Activated T-helper 17 cell treated with anti-CD3 and anti-CD28 coated beads, Interleukin-2, amount 50 U/mL, for 72 hours (primary cell): Measurements from ENCODE around the gene CFH. TPM values are rescaled to one million over a fixed set of nuclear protein-coding genes. Genes with fewer than 3 reads are reported as not detected.
"Not testable (repeated sequence)": the region's sequence is repeated elsewhere in the genome, so short reads cannot be mapped to it uniquely, and the experiment has no call there.

Experiments used
- ATAC-seq: fragments of 150-1000 bp; cut with Tn5 transposase; replicated peaks from 2 replicates; pipeline ENCODE4 v1.10.0; 2021; ENCODE audit warnings: mild to moderate bottlenecking, moderate library complexity
- H3K27ac Mint-ChIP-seq: one replicate; pipeline ENCODE4 v1.8.0; 2022; ENCODE audit warnings: mixed read lengths
- H3K27me3 Mint-ChIP-seq: one replicate; pipeline ENCODE4 v1.8.0; 2022; ENCODE audit warnings: mixed read lengths
- H3K36me3 Mint-ChIP-seq: one replicate; pipeline ENCODE4 v1.8.0; 2022; ENCODE audit warnings: low read depth, mild to moderate bottlenecking, mixed read lengths
- H3K4me1 Mint-ChIP-seq: one replicate; pipeline ENCODE4 v1.8.0; 2022; ENCODE audit warnings: mixed read lengths
- H3K4me3 Mint-ChIP-seq: one replicate; pipeline ENCODE4 v1.8.0; 2022; ENCODE audit warnings: mild to moderate bottlenecking, mixed read lengths
- H3K9me3 Mint-ChIP-seq: one replicate; pipeline ENCODE4 v1.8.0; 2022; ENCODE audit warnings: mixed read lengths
- total RNA-seq, 2 donors: library from RNA; stranded (reverse); gene quantifications; one replicate each; pipeline ENCODE4 v1.2.3, GENCODE V29; 2022

The CFH gene
- 10 to 100 TPM in 1 of 2 donors, 1 to 10 TPM in 1; 9.4 to 13.9 TPM for total RNA-seq

DNA sequence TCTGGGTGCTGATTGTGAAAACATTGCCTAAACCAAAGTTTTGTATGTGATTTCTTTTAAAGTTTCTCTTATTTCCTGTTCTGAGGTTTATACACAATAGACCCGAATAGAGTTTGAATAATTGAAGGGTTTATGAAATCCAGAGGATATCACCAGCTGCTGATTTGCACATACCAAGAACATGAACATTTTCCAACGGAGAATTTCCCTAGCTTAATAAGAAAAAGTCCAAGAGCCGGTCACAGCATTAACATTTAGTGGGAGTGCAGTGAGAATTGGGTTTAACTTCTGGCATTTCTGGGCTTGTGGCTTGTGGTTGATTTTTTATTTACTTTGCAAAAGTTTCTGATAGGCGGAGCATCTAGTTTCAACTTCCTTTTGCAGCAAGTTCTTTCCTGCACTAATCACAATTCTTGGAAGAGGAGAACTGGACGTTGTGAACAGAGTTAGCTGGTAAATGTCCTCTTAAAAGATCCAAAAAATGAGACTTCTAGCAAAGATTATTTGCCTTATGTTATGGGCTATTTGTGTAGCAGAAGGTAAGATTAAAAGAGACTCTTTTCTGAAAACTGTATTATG is at the start of gene CFH:
CFH (plus strand) TSS at position 407 of the 579 bp plus-strand sequence; CDS start at position 482, 75 bp downstream.
- no peaks in the 10 kb centered on the region for H3K27me3 Mint-ChIP-seq
- H3K36me3 Mint-ChIP-seq: no peaks in the 10 kb centered on the region
- peak; percentile 60 for ATAC-seq
- peak within 1 kb of the TSS; percentile 68 for H3K27ac Mint-ChIP-seq
- H3K9me3 Mint-ChIP-seq: no peaks in the 10 kb centered on the region
- H3K4me3 Mint-ChIP-seq: peak within 1 kb of the TSS; percentile 85
- peaks cover 6% of the 10 kb centered on the region for H3K4me1 Mint-ChIP-seq

DNA sequence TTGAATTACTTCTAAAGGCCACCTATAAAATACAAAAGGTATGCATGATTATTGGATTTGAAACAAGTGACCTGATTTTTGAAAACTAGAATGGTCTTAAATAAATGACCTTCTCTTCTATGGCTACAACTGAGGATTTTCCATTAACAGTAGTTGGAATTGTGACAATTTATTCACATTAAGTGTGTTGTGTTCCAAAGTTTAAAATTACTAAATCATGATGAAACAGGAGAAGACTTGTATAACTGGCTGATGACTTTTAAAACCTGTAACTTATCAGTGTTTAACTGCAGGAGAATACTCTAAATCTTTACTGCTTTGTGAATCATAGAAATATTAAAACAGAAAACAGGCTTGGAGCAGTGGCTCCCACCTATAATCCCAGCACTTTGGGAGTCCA is 48.2 kb upstream of the CFH start:
- ATAC-seq: no peak
- H3K36me3 Mint-ChIP-seq: no peaks in the 10 kb centered on the region
- H3K9me3 Mint-ChIP-seq: no peaks in the 10 kb centered on the region
- H3K27ac Mint-ChIP-seq: no peak overlapping the region
- peaks cover 19% of the 10 kb centered on the region for H3K27me3 Mint-ChIP-seq
- peaks cover 6% of the 10 kb centered on the region for H3K4me1 Mint-ChIP-seq
- H3K4me3 Mint-ChIP-seq: no peak overlapping the region

DNA sequence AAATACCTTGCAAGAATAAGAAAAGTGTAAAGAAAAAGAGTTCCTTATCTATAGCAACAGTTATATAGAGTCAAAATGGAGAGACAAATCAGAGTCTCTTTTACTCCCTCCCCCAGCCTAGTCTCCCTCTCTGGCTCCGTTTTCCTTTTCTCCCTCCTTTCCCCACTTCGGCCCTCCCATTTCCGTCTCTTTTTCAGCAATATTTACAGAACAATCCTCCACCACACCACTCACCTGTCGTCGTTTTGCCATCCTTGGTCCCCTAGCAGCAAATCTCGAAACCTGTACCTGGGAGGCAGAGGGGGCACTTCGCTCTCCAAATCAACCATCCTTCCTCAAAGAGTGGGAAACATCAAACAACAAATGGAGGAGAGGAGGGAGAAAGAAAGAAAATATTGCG is 43.9 kb upstream of the CFH start:
- peaks cover 26% of the 10 kb centered on the region for H3K27me3 Mint-ChIP-seq
- ATAC-seq: no peak
- no peaks in the 10 kb centered on the region for H3K36me3 Mint-ChIP-seq
- H3K27ac Mint-ChIP-seq: peak overlapping the region; percentile 31
- peak overlapping the region; percentile 87 for H3K4me3 Mint-ChIP-seq
- H3K9me3 Mint-ChIP-seq: no peaks in the 10 kb centered on the region
- H3K4me1 Mint-ChIP-seq: peaks cover 6% of the 10 kb centered on the region

DNA sequence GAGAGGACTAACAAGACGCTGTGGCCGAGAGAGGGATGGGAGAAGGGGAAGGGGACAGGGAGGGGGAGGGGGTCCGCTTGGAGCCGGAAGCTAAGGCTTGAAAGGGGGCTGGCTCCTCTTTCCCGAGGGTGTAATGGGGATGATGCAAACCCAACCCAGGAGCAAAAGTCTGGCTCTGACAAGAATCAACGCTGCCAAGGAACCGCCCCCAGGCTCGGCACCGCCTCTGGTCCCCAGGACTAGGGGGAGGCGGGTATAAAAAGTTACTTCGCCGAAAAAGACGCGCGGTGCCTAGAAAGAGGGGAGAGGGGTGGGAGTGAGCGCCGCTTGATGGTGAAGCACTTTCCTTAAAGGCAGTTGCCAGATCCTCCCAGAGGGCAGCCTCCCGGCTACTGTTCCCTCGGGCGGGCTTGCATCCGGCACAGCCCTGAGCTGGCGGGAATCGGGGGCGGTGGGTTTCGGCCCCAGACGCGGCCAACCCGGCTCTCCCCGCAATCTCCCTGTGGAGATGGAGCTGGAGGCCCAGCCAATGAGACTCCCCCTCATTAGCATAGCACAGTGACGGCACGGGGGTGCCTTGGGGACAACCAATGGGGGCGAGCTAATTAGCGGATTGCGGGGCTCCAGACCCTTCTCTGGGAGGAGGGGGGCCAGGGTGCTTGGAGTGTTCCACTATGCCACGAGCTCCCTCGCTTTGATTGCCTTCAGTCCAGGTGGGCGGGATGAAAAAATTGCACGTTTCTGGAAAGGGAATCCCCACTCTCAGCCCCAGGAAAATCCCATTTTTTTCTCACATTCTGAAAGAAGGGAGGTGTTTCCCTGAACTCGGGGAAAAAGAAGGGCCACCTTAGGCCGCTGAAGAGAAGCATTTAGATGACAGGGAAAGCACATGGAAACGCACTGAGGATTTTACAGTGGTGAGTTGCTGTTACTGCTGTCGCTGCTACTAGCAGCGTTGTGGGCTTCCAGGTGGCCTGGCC is 43.2 kb upstream of the CFH start, which contains the start of gene KCNT2:
KCNT2 (minus strand) TSS at position 51 of the 980 bp plus-strand sequence. CDS start 131 bp downstream, outside the sequence.
- H3K27ac Mint-ChIP-seq: peak within 1 kb of the TSS; percentile 31

DNA sequence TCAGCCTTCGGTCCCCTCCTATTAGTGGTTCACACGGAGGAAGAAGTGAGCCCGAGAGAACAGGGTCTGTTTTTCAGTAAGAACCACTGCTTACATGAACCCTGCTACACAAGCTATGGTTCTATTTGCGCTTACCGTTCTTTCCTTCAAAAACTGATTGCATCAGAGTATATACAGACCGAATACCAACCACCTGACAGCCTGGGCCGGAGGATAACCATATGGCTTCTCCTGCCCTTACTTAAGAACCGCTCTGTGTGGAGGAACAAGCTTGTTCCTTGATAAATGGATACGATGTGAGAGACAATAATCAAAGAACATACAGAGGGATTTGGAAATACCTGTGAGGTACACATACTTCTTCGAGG is 42.5 kb upstream of the CFH start:
- ATAC-seq: no peak
- no peak overlapping the region for H3K27ac Mint-ChIP-seq
- H3K27me3 Mint-ChIP-seq: peaks cover 27% of the 10 kb centered on the region
- peak overlapping the region; percentile 87 for H3K4me3 Mint-ChIP-seq
- H3K36me3 Mint-ChIP-seq: no peaks in the 10 kb centered on the region
- H3K4me1 Mint-ChIP-seq: peaks cover 6% of the 10 kb centered on the region
- H3K9me3 Mint-ChIP-seq: no peaks in the 10 kb centered on the region

More for the DNA sequence above, 43.2 kb upstream of the CFH start, which contains the start of gene KCNT2:
- Mint-ChIP-seq H3K9me3 (no peaks in the 10 kb centered on the region), H3K4me1 (peaks cover 6% of the 10 kb centered on the region), H3K36me3 (no peaks in the 10 kb centered on the region), H3K27me3 (peaks cover 27% of the 10 kb centered on the region), H3K4me3 (peak within 1 kb of the TSS; percentile 87)
- peak; percentile 86 for ATAC-seq

DNA sequence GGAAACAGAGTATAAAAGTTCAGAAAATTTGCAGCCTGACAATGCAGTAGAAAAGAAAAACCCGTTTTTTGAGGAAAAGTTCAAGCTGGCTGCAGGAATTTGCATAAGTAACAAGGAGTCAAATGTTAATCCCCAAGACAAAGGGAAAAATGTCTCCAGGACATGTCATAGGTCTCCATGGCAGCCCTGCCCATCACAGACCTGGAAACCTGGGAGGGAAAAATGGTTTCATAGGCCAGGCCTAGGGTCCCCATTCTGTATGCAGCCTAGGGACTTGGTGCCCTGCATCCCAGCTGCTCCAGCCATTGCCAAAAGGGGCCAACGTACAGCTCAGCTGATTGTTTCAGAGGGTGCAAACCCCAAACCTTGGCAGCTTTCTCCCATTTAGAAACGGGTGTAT is 40.0 kb upstream of the CFH start:
- Mint-ChIP-seq H3K27ac (no peak overlapping the region), H3K9me3 (no peaks in the 10 kb centered on the region), H3K4me3 (no peak overlapping the region), H3K27me3 (peaks cover 26% of the 10 kb centered on the region), H3K4me1 (peaks cover 6% of the 10 kb centered on the region), H3K36me3 (no peaks in the 10 kb centered on the region)
- no peak for ATAC-seq

DNA sequence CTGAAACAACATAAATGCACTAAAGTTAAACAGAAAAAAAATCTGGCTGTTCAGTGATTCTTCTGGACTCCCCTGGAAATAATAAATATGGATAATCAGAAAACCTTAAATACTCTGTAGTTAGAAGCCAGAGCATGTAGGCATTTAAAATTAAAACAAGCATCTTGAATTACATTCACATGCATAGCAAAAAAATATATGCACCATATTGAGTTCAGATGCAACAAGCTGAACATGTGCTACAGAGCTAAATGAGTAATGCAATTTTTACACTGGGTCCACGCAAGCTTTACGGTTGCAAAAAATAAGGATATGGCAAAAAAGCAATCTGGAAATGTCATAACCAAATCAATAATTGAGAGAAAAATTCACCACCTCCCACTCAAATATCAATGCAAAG is 32.1 kb upstream of the CFH start:
- Mint-ChIP-seq H3K27ac (no peak overlapping the region), H3K4me1 (no peaks in the 10 kb centered on the region), H3K9me3 (no peaks in the 10 kb centered on the region), H3K36me3 (no peaks in the 10 kb centered on the region), H3K4me3 (no peak overlapping the region), H3K27me3 (peaks cover under 1% of the 10 kb centered on the region)
- ATAC-seq: no peak

DNA sequence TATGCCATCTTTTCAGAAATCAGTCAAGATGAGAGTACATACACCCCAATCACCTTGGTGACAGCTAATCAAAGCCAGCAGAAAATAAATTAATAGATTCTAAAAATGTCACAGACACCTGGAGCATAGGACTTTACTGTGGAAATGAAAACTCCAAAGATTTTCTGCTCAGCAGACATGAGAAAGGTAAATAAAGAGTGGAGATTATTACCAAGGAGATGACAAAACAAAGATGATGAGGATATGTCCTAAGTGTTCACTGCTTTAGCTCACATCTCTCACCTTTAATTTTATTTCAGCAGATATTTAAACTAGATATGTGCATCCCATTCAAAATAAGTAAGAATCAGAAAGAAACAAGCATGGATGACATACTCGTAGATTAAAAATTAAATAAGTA is 28.8 kb upstream of the CFH start:
- H3K9me3 Mint-ChIP-seq: peaks cover 2% of the 10 kb centered on the region
- no peak overlapping the region for H3K27ac Mint-ChIP-seq
- H3K4me3 Mint-ChIP-seq: no peak overlapping the region
- H3K36me3 Mint-ChIP-seq: no peaks in the 10 kb centered on the region
- H3K27me3 Mint-ChIP-seq: no peaks in the 10 kb centered on the region
- H3K4me1 Mint-ChIP-seq: no peaks in the 10 kb centered on the region
- no peak for ATAC-seq

DNA sequence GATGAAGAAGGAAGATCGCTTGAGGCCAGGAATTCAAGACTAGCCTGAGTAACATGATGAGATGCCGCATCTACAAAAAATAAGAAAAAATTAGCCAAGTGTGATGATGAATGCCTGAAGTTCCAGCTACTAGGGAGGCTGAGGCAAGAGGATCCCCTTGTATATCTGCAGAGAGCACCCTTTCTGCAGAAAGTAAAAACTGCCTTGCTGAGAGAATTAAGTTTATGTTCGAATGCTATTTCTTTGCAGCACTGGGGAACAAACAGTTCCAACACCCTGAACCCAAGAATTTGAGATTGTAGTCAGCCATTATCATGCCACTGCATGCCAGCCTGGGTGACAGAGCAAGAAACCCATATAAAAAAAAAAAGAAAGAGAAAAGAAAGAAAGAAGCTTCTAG is 23.0 kb upstream of the CFH start:
- ATAC-seq: no peak
- Mint-ChIP-seq H3K36me3 (no peaks in the 10 kb centered on the region), H3K9me3 (peaks cover 14% of the 10 kb centered on the region), H3K4me1 (no peaks in the 10 kb centered on the region), H3K4me3 (no peak overlapping the region), H3K27me3 (no peaks in the 10 kb centered on the region), H3K27ac (no peak overlapping the region)

DNA sequence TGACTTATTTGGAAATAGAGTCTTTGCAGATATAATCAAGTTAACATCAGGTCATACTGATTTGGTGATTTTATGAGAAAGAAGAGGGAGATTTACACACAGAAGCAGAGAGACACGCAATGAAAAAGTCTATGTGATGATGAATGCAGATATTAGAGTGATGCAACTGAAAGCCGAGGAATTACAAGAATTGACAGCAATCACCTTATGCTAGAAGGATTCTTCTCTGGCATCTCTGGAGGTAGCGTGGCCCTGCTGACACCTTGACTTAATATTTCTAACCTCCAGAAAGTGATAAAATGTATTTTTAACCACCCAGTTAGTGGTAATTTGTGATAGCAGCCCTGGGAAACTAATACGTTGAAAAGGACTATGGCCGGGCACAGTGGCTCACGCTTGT is 14.2 kb upstream of the CFH start:
- Mint-ChIP-seq H3K4me3 (no peak overlapping the region), H3K27me3 (no peaks in the 10 kb centered on the region), H3K4me1 (no peaks in the 10 kb centered on the region), H3K36me3 (no peaks in the 10 kb centered on the region), H3K9me3 (no peaks in the 10 kb centered on the region), H3K27ac (no peak overlapping the region)
- ATAC-seq: no peak

DNA sequence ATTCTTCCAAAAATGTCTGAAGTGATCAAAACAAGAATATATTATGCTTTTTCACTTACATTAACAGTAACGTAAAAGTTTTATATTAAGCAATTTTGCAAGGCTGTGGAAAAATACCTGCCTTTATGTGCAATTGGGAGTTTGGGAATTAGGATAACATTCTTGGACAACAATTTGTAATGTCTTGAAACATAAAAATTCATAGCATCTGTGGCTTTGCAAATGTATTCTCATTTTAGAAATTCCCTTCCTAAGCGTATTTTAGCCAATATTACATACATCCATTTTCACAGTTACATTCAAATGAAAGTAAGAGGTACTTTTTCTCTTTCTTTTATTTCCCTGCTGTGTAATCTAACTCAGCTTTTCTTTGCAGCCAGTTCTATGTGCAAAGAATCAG is 13.4 kb upstream of the CFH start:
- Mint-ChIP-seq H3K27ac (no peak overlapping the region), H3K27me3 (no peaks in the 10 kb centered on the region), H3K36me3 (no peaks in the 10 kb centered on the region), H3K9me3 (no peaks in the 10 kb centered on the region), H3K4me3 (no peak overlapping the region), H3K4me1 (no peaks in the 10 kb centered on the region)
- no peak for ATAC-seq

DNA sequence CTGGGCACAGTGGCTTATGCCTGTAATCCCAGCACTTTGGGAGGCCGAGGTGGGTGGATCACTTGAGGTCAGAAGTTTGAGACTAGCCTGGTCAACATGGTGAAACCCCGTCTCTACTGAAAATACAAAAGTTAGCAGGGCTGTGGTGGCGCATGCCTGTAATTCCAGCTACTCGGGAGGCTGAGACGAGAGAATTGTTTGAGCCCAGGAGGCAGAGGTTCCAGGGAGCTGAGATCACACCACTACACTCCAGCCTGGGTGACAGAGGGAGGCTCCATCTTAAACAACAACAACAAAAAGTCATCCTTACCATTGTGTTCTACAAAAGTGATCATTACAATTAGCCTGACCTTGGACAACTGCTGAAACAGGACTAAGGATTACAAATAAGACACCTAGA is 12.6 kb upstream of the CFH start:
- not testable (repeated sequence) for H3K27ac Mint-ChIP-seq, H3K9me3 Mint-ChIP-seq, ATAC-seq, H3K4me3 Mint-ChIP-seq, H3K27me3 Mint-ChIP-seq, H3K36me3 Mint-ChIP-seq, H3K4me1 Mint-ChIP-seq

DNA sequence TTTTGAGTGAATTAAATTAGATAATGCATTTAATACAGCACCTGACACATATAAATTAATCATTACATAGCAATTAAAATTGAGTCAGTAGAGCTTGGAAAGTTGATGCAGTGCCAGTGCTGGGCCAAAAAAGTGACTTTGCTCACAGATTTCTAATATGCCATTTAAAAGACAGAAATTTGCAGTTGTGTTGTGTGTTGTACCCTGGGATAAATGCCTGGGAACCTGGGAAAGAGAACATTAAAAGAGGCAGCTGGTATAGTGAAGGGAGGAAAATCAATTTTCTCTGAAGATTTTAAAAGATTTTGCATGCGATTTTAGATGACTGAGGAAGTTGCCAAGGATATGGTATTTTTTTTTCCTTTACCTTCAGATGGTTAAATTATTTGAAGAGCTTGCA is 10.9 kb upstream of the CFH start:
- ATAC-seq: no peak
- Mint-ChIP-seq H3K9me3 (no peaks in the 10 kb centered on the region), H3K27ac (no peak overlapping the region), H3K4me3 (no peak overlapping the region), H3K36me3 (no peaks in the 10 kb centered on the region), H3K27me3 (no peaks in the 10 kb centered on the region), H3K4me1 (no peaks in the 10 kb centered on the region)

DNA sequence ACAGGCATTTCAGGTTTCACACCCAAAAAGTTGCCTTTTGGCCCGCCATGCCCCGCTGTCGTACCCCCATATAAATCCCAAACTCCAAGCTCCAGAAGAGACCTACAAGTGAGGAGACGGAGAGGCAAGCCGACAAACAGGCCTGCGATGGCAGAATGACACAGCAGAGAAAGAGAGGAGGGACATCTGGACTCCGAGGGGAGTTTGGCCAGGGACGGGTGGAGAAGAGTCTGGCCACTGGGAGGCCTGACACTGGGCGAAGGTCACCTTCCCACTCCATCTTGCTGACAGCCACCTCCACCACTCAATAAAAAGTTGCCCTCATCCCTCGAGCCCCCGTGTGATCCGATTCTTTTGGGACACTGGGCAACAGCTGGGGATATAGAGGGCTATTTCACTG is 1.9 kb upstream of the CFH start:
- H3K4me3 Mint-ChIP-seq: peak overlapping the region; percentile 85
- H3K36me3 Mint-ChIP-seq: no peaks in the 10 kb centered on the region
- no peaks in the 10 kb centered on the region for H3K27me3 Mint-ChIP-seq
- H3K27ac Mint-ChIP-seq: peak overlapping the region; percentile 42
- H3K9me3 Mint-ChIP-seq: no peaks in the 10 kb centered on the region
- no peak for ATAC-seq
- no peaks in the 10 kb centered on the region for H3K4me1 Mint-ChIP-seq

DNA sequence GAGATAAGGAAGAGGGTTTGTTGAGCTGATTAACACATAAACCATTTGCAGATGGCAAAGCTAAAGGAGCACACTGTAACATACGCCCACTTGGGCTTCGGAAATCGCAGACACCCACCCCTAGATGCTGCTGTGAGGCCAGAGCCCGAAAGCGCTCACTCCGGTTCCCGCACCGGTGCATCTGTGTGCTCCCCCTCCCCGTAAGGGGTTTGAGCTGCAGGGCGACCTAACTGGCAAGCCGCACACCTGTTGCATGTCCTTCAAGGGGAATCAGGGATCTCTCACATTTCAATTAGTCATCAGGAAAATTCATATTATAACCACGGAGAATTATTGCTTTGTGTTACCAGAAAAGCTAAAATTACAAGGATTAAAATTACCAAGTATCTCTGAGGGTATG is 1.4 kb upstream of the CFH start:
- Mint-ChIP-seq H3K4me1 (peaks cover 1% of the 10 kb centered on the region), H3K9me3 (no peaks in the 10 kb centered on the region), H3K36me3 (no peaks in the 10 kb centered on the region), H3K27me3 (no peaks in the 10 kb centered on the region), H3K4me3 (peak overlapping the region; percentile 85), H3K27ac (peak overlapping the region; percentile 42)
- no peak for ATAC-seq
